Adipocyte (in vitro differentiated cells): ENCODE measurements around the gene PGC.
A peak's percentile ranks its signal among the peaks of the same experiment; 100 is the strongest.

Source experiments
- DNase-seq: peaks from one replicate; pipeline ENCODE4 v3.0.0-alpha.2; 2015; ENCODE audit warnings: low read depth
- H3K27me3 ChIP-seq: replicated peaks from 2 replicates; pipeline ENCODE4 v1.7.0; 2013; ENCODE audit warnings: mild to moderate bottlenecking, low read length, moderate library complexity; ENCODE audit not compliant: control insufficient read depth, insufficient read depth
- H3K36me3 ChIP-seq: 2 replicates; pipeline ENCODE4 v1.7.0; 2013; ENCODE audit warnings: low read length, mild to moderate bottlenecking, moderate library complexity; ENCODE audit not compliant: control insufficient read depth, insufficient read depth, severe bottlenecking
- H3K4me1 ChIP-seq: 2 replicates; pipeline ENCODE4 v1.7.0; 2013; ENCODE audit warnings: mild to moderate bottlenecking, low read length, moderate library complexity; ENCODE audit not compliant: control insufficient read depth, insufficient read depth
- H3K4me3 ChIP-seq: 2 replicates; pipeline ENCODE4 v1.7.0; 2013; ENCODE audit warnings: mild to moderate bottlenecking, low read length, moderate library complexity
- H3K9ac ChIP-seq: 2 replicates; pipeline ENCODE4 v1.7.0; 2013; ENCODE audit warnings: mild to moderate bottlenecking, low read length, moderate library complexity
- H3K9me3 ChIP-seq: 2 replicates; pipeline ENCODE4 v1.7.0; 2013; ENCODE audit warnings: mild to moderate bottlenecking, low read length, moderate library complexity; ENCODE audit not compliant: control insufficient read depth

Gene PGC

GRCh38 chr6:41733360-41733706 is 13.9 kb downstream of the PGC start:
- Histone ChIP-seq H3K4me1 (peaks cover 28% of the 10 kb centered on the region), H3K4me3 (peak overlapping the region; percentile 82), H3K27me3 (no peaks in the 10 kb centered on the region), H3K36me3 (no peaks in the 10 kb centered on the region), H3K9me3 (no peaks in the 10 kb centered on the region), H3K9ac (peak overlapping the region; percentile 71)
- DNase-seq = no peak

GRCh38 chr6:41732591-41733359 is 14.4 kb downstream of the PGC start:
- DNase-seq = peak; percentile 20
- H3K27me3 ChIP-seq = no peaks in the 10 kb centered on the region
- H3K9me3 ChIP-seq = no peaks in the 10 kb centered on the region
- H3K36me3 ChIP-seq = no peaks in the 10 kb centered on the region
- peak overlapping the region; percentile 82 for H3K4me3 ChIP-seq
- peak overlapping the region; percentile 71 for H3K9ac ChIP-seq
- H3K4me1 ChIP-seq = peaks cover 31% of the 10 kb centered on the region

- no peak for DNase-seq
- Histone ChIP-seq H3K9me3 (no peaks in the 10 kb centered on the region), H3K4me3 (no peak overlapping the region), H3K36me3 (no peaks in the 10 kb centered on the region), H3K27me3 (no peaks in the 10 kb centered on the region), H3K9ac (no peak overlapping the region), H3K4me1 (peaks cover 32% of the 10 kb centered on the region)
Observed at GRCh38 chr6:41732149-41732548, 15.0 kb downstream of the PGC start.

GRCh38 chr6:41731561-41732086 is 15.6 kb downstream of the PGC start:
- Histone ChIP-seq H3K9ac (no peak overlapping the region), H3K4me3 (no peak overlapping the region), H3K9me3 (no peaks in the 10 kb centered on the region), H3K36me3 (no peaks in the 10 kb centered on the region), H3K4me1 (peaks cover 32% of the 10 kb centered on the region), H3K27me3 (no peaks in the 10 kb centered on the region)
- DNase-seq = no peak

GRCh38 chr6:41730531-41731436 is 16.4 kb downstream of the PGC start:
- Histone ChIP-seq H3K4me3 (no peak overlapping the region), H3K36me3 (no peaks in the 10 kb centered on the region), H3K9ac (no peak overlapping the region), H3K4me1 (peaks cover 32% of the 10 kb centered on the region), H3K9me3 (no peaks in the 10 kb centered on the region), H3K27me3 (no peaks in the 10 kb centered on the region)
- no peak for DNase-seq

- no peaks in the 10 kb centered on the region for H3K9me3 ChIP-seq
- H3K4me1 ChIP-seq = peaks cover 37% of the 10 kb centered on the region
- no peak overlapping the region for H3K9ac ChIP-seq
- no peaks in the 10 kb centered on the region for H3K27me3 ChIP-seq
- no peak overlapping the region for H3K4me3 ChIP-seq
- DNase-seq = no peak
- no peaks in the 10 kb centered on the region for H3K36me3 ChIP-seq
Observed at GRCh38 chr6:41729624-41730023, 17.6 kb downstream of the PGC start.

GRCh38 chr6:41728954-41729353 is 18.2 kb downstream of the PGC start:
- Histone ChIP-seq H3K27me3 (no peaks in the 10 kb centered on the region), H3K4me1 (peaks cover 43% of the 10 kb centered on the region), H3K4me3 (no peak overlapping the region), H3K9ac (no peak overlapping the region), H3K9me3 (no peaks in the 10 kb centered on the region), H3K36me3 (no peaks in the 10 kb centered on the region)
- no peak for DNase-seq

GRCh38 chr6:41728073-41728936 is 18.9 kb downstream of the PGC start:
- no peak overlapping the region for H3K9ac ChIP-seq
- no peaks in the 10 kb centered on the region for H3K27me3 ChIP-seq
- DNase-seq = no peak
- peaks cover 44% of the 10 kb centered on the region for H3K4me1 ChIP-seq
- no peak overlapping the region for H3K4me3 ChIP-seq
- no peaks in the 10 kb centered on the region for H3K36me3 ChIP-seq
- H3K9me3 ChIP-seq = no peaks in the 10 kb centered on the region

GRCh38 chr6:41727705-41728072 is 19.5 kb downstream of the PGC start:
- DNase-seq = no peak
- Histone ChIP-seq H3K27me3 (no peaks in the 10 kb centered on the region), H3K4me1 (peaks cover 42% of the 10 kb centered on the region), H3K4me3 (no peak overlapping the region), H3K9me3 (no peaks in the 10 kb centered on the region), H3K36me3 (no peaks in the 10 kb centered on the region), H3K9ac (no peak overlapping the region)

- DNase-seq = no peak
- Histone ChIP-seq H3K36me3 (no peaks in the 10 kb centered on the region), H3K4me3 (no peak overlapping the region), H3K27me3 (no peaks in the 10 kb centered on the region), H3K4me1 (peaks cover 38% of the 10 kb centered on the region), H3K9ac (no peak overlapping the region), H3K9me3 (no peaks in the 10 kb centered on the region)
Observed at GRCh38 chr6:41726876-41727275, 20.3 kb downstream of the PGC start.
